Muscle of leg (tissue), 16 donors: ENCODE results near the gene ERFL. TPM values are rescaled to one million over a fixed set of nuclear protein-coding genes. Genes with fewer than 3 reads are reported as not detected.
A peak's percentile ranks its signal among the peaks of the same experiment; 100 is the strongest.

Experiments
- DNase-seq: peaks from one replicate; pipeline ENCODE4 v3.0.0; 2013
- H3K27ac ChIP-seq: one replicate; pipeline ENCODE4 v1.5.1; 2013; ENCODE audit warnings: mild to moderate bottlenecking, low read length, control low read depth
- H3K27me3 ChIP-seq: one replicate; pipeline ENCODE4 v1.6.1; 2013; ENCODE audit warnings: low read length; ENCODE audit not compliant: control insufficient read depth, insufficient read depth
- H3K36me3 ChIP-seq: one replicate; pipeline ENCODE4 v1.6.1; 2013; ENCODE audit warnings: low read length; ENCODE audit not compliant: control insufficient read depth, insufficient read depth
- H3K4me1 ChIP-seq: one replicate; pipeline ENCODE4 v1.6.1; 2013; ENCODE audit warnings: low read length; ENCODE audit not compliant: control insufficient read depth, insufficient read depth
- H3K4me3 ChIP-seq: one replicate; pipeline ENCODE4 v1.5.1; 2013; ENCODE audit warnings: low read length, control low read depth
- H3K9me3 ChIP-seq: replicated peaks from 2 replicates; pipeline ENCODE4 v1.6.1; 2013; ENCODE audit warnings: low read depth, low read length; ENCODE audit not compliant: control insufficient read depth
- WGBS: methylation state at CpG from one replicate; pipeline ENCODE4 v1.1.5; 2013; ENCODE audit warnings: missing lambda C conversion rate; ENCODE audit not compliant: insufficient coverage; 5-methylcytosine and 5-hydroxymethylcytosine counted together
- long read RNA-seq, 11 donors: transcript quantifications; one replicate each; lab custom pipeline, GENCODE V29; 2026
- polyA plus RNA-seq, 8 donors: library from polyadenylated mRNA; unstranded; fragments of 120-200 nt; gene quantifications; one replicate each; pipeline versions ENCODE4 v1.2.1 to v1.2.3, GENCODE V29; 2013; ENCODE audit warnings: inconsistent platforms in 1 of 8, low replicate concordance in 1 of 8; ENCODE audit not compliant: insufficient read length in 8 of 8, insufficient read depth in 1 of 8
- total RNA-seq: library from RNA; stranded (reverse); fragments of 120-200 nt; gene quantifications from one replicate; pipeline ENCODE4 v1.2.4, GENCODE V29; 2013

ERFL gene
- 0.04 TPM for total RNA-seq
- under 1 TPM; 0.07 to 0.31 (median 0.12) TPM for polyA plus RNA-seq
- long read RNA-seq, donor 1, result 0 reads
- long read RNA-seq, donor 2, result 0 reads
- long read RNA-seq, donor 3, result 0 reads
- long read RNA-seq, donor 4, result 0 reads
- long read RNA-seq, donor 5, result 0 reads
- long read RNA-seq, donor 6, result 0 reads
- long read RNA-seq, donor 7, result 0 reads
- long read RNA-seq, donor 8, result 0 reads
- long read RNA-seq, donor 9, result 0 reads
- long read RNA-seq, donor 10, result 0 reads
- long read RNA-seq, donor 11, result 0 reads

DNA sequence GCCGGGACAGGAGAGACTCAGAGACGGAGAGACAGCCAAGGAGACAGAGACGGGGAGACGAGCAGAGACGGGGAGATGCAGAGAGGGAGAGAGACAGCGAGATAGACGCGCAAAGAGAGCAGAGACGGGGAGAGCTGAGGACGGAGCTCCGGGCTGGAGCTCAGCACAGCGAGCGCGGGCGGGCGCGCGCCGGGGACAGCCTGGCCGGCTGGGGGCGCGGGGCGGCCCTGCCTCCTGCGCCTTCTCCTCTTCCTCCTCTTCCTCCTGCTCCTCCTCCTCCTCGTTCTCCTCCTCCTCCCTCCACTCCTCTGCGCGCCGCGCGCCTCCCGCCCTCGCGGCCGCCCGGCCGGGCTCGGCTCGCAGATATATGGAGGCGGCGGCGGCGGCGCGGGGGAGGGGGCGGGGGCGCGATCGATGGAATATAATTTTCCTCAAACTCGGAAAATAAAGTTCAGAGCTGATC lies at the start of gene ERFL:
TSS of gene ERFL (minus strand) at position 229 of the 463 bp plus-strand sequence. CDS start 15,530 bp downstream, outside the sequence.
- peak; percentile 32 for DNase-seq
- H3K27ac ChIP-seq, result no peak within 1 kb of the TSS
- WGBS, result under 1% methylated on average over 41 of the region's 49 CpGs
- H3K36me3 ChIP-seq, result no peaks in the 10 kb centered on the region
- H3K4me3 ChIP-seq, result peak within 1 kb of the TSS; percentile 32
- H3K27me3 ChIP-seq, result peaks cover 93% of the 10 kb centered on the region
- no peaks in the 10 kb centered on the region for H3K9me3 ChIP-seq
- H3K4me1 ChIP-seq, result peaks cover 10% of the 10 kb centered on the region

GRCh38 chr19:41977916-41978315 lies 49.7 kb upstream of the ERFL start:
- WGBS, result 80% methylated on average over 21 of the region's 22 CpGs
- Histone ChIP-seq H3K4me1 (no peaks in the 10 kb centered on the region), H3K36me3 (no peaks in the 10 kb centered on the region), H3K27me3 (no peaks in the 10 kb centered on the region), H3K4me3 (no peak overlapping the region), H3K27ac (no peak overlapping the region), H3K9me3 (no peaks in the 10 kb centered on the region)
- no peak for DNase-seq

DNA sequence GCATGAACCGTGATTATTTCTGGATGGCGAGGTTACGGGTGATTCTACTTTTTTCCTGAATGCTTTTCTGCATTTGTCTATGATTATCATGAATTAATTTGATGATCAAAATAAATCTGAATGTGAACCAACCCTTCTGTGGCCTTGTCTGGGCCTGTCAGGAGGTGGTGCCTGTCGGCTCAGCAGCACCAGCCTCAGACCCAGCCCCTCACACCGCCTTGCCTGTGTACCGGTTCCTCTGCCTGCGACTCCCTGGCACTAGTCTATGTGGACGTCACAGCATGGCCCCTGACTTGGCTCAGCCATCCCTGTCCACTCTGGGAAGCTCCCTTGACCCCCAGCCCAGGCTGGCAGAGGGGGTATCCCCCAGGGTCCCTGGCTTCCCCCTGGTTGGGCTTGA lies 46.4 kb upstream of the ERFL start:
- H3K9me3 ChIP-seq, result no peaks in the 10 kb centered on the region
- no peaks in the 10 kb centered on the region for H3K4me1 ChIP-seq
- no peaks in the 10 kb centered on the region for H3K36me3 ChIP-seq

GRCh38 chr19:41971363-41971762 lies 43.1 kb upstream of the ERFL start:
- 79% methylated on average over 4 of the region's 11 CpGs for WGBS
- DNase-seq, result no peak

More for the DNA sequence above, 46.4 kb upstream of the ERFL start:
- 57% methylated on average over 5 of the region's 8 CpGs for WGBS
- no peaks in the 10 kb centered on the region for H3K27me3 ChIP-seq
- H3K4me3 ChIP-seq, result no peak overlapping the region
- no peak for DNase-seq
- no peak overlapping the region for H3K27ac ChIP-seq

DNA sequence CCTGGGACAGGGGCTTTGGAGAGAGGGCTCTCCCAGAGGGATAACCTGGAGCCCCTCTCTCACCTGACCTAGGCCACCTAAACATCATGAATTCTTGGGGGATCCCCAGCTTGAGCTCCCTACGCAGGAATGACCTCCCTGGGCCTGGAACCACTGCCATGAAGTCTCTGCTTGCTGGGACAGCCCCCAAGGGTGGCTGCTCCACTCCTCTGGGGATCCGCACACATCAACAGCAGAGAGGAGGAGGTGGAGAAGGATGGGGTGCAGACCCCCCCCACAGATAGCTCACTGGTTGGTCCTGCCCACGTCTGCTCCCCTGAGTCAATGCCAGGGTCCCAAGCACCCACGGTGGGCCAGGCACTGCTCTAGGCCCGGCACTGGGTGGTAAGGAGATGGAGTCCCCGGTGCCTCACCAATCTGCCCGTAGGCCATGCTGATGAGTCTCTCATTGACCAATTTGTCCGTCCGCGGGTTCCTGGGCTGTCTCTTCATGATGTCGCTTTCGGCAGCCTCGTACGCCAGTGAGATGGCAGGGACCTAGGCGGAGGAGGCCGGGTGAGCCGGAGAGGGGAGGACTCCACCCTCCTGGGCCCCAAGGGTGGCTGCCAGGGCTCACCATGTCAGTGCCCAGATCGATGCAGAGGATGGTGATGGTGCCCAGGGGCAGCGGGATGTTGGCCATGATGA lies 41.7 kb upstream of the ERFL start:
- H3K27me3 ChIP-seq, result peaks cover 3% of the 10 kb centered on the region

More at GRCh38 chr19:41971363-41971762, 43.1 kb upstream of the ERFL start:
- no peak overlapping the region for H3K27ac ChIP-seq
- no peaks in the 10 kb centered on the region for H3K36me3 ChIP-seq
- peaks cover 3% of the 10 kb centered on the region for H3K27me3 ChIP-seq
- no peaks in the 10 kb centered on the region for H3K4me1 ChIP-seq
- no peaks in the 10 kb centered on the region for H3K9me3 ChIP-seq
- no peak overlapping the region for H3K4me3 ChIP-seq

GRCh38 chr19:41968751-41969595 lies 40.7 kb upstream of the ERFL start:
- H3K36me3 ChIP-seq, result no peaks in the 10 kb centered on the region
- H3K4me1 ChIP-seq, result no peaks in the 10 kb centered on the region
- H3K27me3 ChIP-seq, result peaks cover 3% of the 10 kb centered on the region
- H3K4me3 ChIP-seq, result no peak overlapping the region
- H3K9me3 ChIP-seq, result no peaks in the 10 kb centered on the region
- H3K27ac ChIP-seq, result no peak overlapping the region
- WGBS, result 71% methylated on average over 18 of the region's 28 CpGs
- no peak for DNase-seq

More for the DNA sequence above, 41.7 kb upstream of the ERFL start:
- no peaks in the 10 kb centered on the region for H3K4me1 ChIP-seq
- no peak for DNase-seq
- no peaks in the 10 kb centered on the region for H3K9me3 ChIP-seq
- WGBS, result 90% methylated on average over 18 of the region's 19 CpGs
- H3K36me3 ChIP-seq, result no peaks in the 10 kb centered on the region
- no peak overlapping the region for H3K27ac ChIP-seq
- H3K4me3 ChIP-seq, result no peak overlapping the region

- 67% methylated on average over 26 of the region's 26 CpGs for WGBS
- Histone ChIP-seq H3K27me3 (peaks cover 3% of the 10 kb centered on the region), H3K9me3 (no peaks in the 10 kb centered on the region), H3K27ac (no peak overlapping the region), H3K36me3 (no peaks in the 10 kb centered on the region), H3K4me3 (no peak overlapping the region), H3K4me1 (no peaks in the 10 kb centered on the region)
- DNase-seq, result no peak
Observed at GRCh38 chr19:41967054-41967783, 39.0 kb upstream of the ERFL start.

GRCh38 chr19:41965106-41965505 lies 36.9 kb upstream of the ERFL start:
- WGBS, result 52% methylated on average over 5 of the region's 5 CpGs
- H3K4me1 ChIP-seq, result no peaks in the 10 kb centered on the region
- H3K9me3 ChIP-seq, result no peaks in the 10 kb centered on the region
- no peak overlapping the region for H3K27ac ChIP-seq
- H3K36me3 ChIP-seq, result no peaks in the 10 kb centered on the region
- no peak for DNase-seq
- no peak overlapping the region for H3K4me3 ChIP-seq
- peaks cover 3% of the 10 kb centered on the region for H3K27me3 ChIP-seq

DNA sequence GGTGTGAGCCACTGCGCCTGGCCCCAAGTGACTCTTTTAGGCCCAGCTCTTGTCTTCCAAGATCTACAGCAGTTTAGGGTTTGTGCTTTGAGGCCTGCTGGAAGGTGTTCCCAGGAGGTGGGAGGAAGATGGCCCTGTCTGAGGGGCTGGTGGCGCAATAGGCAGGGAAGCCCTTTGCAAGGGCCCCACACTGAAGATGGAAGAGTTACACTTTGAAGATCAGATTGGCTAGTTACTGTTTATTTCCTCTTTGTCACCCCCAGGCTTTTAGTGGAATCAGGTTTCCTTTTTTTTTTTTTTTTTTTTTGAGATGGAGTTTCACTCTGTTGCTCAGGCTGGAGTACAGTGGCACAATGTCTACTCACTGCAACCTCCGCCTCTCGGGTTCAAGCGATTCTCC lies 32.7 kb upstream of the ERFL start:
- Histone ChIP-seq H3K9me3 (no peaks in the 10 kb centered on the region), H3K27me3 (no peaks in the 10 kb centered on the region), H3K27ac (no peak overlapping the region), H3K36me3 (peaks cover 2% of the 10 kb centered on the region), H3K4me1 (peaks cover 20% of the 10 kb centered on the region), H3K4me3 (no peak overlapping the region)
- 94% methylated on average over 2 of the region's 5 CpGs for WGBS
- no peak for DNase-seq
